HG03139 (cell line): ENCODE results near the gene ENTPD8.
"Not testable (repeated sequence)": the region's sequence is repeated elsewhere in the genome, so short reads cannot be mapped to it uniquely, and the experiment has no call there.

Experiments used
- ATAC-seq: cut with Tn5 transposase; IDR thresholded peaks from one replicate; pipeline ENCODE4 v1.9.1; 2021; ENCODE audit not compliant: unreplicated experiment

ENTPD8 gene

GRCh38 chr9:137416006-137416562, 25.1 kb downstream of the ENTPD8 start:
- ATAC-seq: no peak

DNA sequence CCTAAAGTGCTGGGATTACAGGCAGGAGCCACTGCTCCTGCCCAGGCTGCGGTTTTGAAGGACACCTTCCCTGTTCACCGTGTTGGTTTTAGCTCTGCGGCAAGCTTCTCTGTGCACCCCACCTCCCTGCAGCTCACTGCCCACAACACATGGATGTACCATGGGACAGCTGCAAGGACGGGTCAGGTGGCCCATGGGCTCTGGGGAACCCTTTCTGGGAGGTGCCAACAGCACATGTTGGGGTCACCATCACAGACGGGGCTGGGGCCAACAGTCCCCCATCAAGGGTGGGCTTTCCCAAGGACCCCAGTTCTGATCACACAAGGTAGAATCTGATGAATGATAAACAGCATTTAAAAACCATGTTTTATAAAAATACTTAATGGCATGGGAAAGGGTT, 25.7 kb downstream of the ENTPD8 start:
- no peak for ATAC-seq

DNA sequence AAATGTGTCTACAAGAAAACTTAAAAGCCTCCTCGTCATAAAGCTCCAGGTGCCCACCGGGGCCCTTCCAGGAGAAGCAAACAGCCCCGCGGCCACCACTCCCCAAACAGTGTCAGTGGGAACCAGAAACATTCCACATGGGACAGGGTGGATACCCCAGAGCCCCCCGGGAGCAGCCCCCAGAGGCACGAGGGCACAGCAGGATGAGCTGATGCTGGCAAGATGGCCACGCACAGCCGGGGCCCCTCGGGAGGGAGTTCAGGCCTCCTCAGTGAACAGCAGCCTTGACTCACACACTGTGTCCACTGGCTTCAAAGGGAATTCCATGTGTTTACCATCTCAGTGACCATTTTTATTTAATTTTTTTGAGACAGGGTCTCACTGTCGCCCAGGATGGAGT, 28.7 kb downstream of the ENTPD8 start:
- no peak for ATAC-seq

- ATAC-seq: no peak
These were observed 29.3 kb downstream of the ENTPD8 start for GRCh38 chr9:137411645-137412380.

DNA sequence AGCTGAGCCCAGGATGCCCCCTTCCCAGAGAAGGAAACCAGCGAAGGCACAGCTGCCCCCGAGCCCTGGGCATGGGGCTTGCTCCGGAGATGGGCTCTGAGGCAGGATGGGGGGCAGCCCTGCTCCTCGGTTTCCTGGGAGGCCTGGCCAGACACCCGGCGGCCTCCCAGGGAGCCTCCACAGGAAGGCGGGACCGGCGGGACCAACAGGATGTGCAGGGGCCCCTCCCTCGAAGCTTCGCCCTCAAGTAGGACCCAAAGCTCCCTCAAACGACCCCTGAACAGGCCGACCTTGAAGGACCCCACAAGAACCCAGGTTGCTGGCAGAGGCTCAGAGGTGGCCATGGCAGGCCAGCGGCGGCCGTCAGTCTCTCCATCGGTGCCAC, 29.9 kb downstream of the ENTPD8 start:
- no peak for ATAC-seq

DNA sequence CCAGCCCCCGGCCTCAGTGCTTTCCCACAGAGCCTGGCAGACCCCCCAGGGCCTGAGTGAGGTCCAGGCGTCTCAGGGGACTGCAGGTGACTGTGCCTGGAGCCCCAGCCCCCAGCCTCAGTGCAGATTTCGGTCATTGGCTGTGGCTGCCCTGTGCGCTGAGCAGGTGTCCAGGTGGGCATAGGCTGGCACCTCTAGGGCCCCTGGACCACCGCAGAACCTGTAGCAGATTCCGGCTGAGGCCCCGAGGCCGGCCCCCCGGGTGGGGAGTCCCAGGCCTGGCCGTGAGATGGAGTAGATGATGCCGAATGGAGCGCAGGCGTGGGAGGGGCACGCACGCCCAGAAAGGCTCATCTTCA, 30.3 kb downstream of the ENTPD8 start:
- no peak for ATAC-seq

GRCh38 chr9:137410236-137410890, 30.8 kb downstream of the ENTPD8 start:
- not testable (repeated sequence) for ATAC-seq

- ATAC-seq: no peak
These were observed 31.6 kb downstream of the ENTPD8 start for GRCh38 chr9:137409515-137409914.

GRCh38 chr9:137408651-137409405, 32.3 kb downstream of the ENTPD8 start:
- ATAC-seq: no peak

- ATAC-seq: no peak
These were observed 33.4 kb downstream of the ENTPD8 start for GRCh38 chr9:137407590-137408300.

- no peak for ATAC-seq
These were observed 34.1 kb downstream of the ENTPD8 start for GRCh38 chr9:137406876-137407589.

- no peak for ATAC-seq
These were observed 34.9 kb downstream of the ENTPD8 start for GRCh38 chr9:137406085-137406760.

GRCh38 chr9:137405677-137406081, 35.5 kb downstream of the ENTPD8 start:
- ATAC-seq: no peak

GRCh38 chr9:137404961-137405567, 36.1 kb downstream of the ENTPD8 start:
- ATAC-seq: no peak

- no peak for ATAC-seq
These were observed 37.9 kb downstream of the ENTPD8 start for GRCh38 chr9:137403269-137403668.

GRCh38 chr9:137402746-137403145, 38.4 kb downstream of the ENTPD8 start:
- no peak for ATAC-seq

GRCh38 chr9:137398561-137399468, 42.3 kb downstream of the ENTPD8 start:
- no peak for ATAC-seq

DNA sequence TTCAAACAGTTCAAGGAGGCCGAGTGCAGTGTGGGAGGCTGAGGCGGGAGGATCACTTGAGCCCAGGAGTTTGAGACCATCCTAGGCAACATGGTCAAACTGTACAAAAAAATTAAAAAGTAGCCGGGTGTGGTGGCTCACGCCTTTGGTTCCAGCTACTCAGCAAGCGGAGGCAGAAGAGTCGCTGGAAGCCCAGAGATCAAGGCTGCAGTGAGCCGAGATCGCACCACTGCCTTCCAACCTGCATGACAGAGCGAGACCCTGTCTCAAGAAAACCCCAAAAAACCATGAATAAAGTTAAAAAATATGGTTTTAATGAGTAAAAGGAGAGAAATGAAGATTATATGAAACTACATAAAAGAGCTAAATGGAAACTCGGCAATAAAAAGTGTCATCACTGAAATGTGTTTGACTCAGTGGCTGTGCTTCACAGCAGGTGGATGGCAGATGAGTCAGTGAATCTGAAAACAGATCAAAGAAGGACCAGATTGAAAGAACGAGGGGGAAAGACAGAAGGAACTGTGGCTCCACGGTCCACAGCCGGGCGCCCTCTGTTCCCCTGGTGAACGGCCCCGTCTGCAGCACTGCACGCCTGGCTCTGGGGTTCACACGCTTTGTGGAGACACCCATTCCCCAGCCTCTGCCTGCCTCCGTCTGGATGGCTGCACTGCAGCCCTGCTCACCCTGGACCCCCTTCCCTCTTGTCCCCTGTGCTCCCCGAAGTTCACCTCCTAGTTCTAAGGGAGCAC, 43.3 kb downstream of the ENTPD8 start:
- no peak for ATAC-seq
